ENCODE measurements around the gene CD79B.

- TF ChIP-seq, protein P1, sequence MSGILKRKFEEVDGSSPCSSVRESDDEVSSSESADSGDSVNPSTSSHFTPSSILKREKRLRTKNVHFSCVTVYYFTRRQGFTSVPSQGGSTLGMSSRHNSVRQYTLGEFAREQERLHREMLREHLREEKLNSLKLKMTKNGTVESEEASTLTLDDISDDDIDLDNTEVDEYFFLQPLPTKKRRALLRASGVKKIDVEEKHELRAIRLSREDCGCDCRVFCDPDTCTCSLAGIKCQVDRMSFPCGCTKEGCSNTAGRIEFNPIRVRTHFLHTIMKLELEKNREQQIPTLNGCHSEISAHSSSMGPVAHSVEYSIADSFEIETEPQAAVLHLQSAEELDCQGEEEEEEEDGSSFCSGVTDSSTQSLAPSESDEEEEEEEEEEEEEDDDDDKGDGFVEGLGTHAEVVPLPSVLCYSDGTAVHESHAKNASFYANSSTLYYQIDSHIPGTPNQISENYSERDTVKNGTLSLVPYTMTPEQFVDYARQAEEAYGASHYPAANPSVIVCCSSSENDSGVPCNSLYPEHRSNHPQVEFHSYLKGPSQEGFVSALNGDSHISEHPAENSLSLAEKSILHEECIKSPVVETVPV (CRISPR knock-in tag; IDR thresholded peaks at IDR 0.05) = no peak
- TF ChIP-seq PPARA (CRISPR knock-in tag; IDR thresholded peaks at IDR 0.05; ENCODE audit: borderline replicate concordance) (no peak), TSHZ2 (CRISPR knock-in tag; IDR thresholded peaks at IDR 0.05) (no peak), OSR1 (CRISPR knock-in tag; IDR thresholded peaks at IDR 0.05) (no peak), ZC3H10 (CRISPR knock-in tag; IDR thresholded peaks at IDR 0.05) (no peak), PATZ1 (CRISPR knock-in tag; IDR thresholded peaks at IDR 0.05; ENCODE audit: borderline replicate concordance) (no peak), SNAI2 (CRISPR knock-in tag; IDR thresholded peaks at IDR 0.05) (no peak), ESRRG (CRISPR knock-in tag; IDR thresholded peaks at IDR 0.05) (no peak)
Observed at GRCh38 chr17:63960006-63960405, 27.9 kb upstream of the CD79B start.
